Thyroid gland (tissue), 4 donors: ENCODE results near the gene PTPRE. TPM values are rescaled to one million over a fixed set of nuclear protein-coding genes. Genes with fewer than 3 reads are reported as not detected.

Source experiments
- DNase-seq, 2 donors: peaks; one replicate each; pipeline ENCODE4 v3.0.0-alpha.2; 2019
- H3K27ac ChIP-seq, 3 donors: fragments of 200-600 bp; sonication (generic); 1 replicate in 2 of 3; 2 replicates in 1 of 3; pipeline ENCODE4 v1.5.1; 2016 to 2019; ENCODE audit warnings: mild to moderate bottlenecking in 1 of 3, moderate library complexity in 1 of 3
- H3K27me3 ChIP-seq: fragments of 200-600 bp; sonication (generic); one replicate; pipeline ENCODE4 v1.5.1; 2019
- H3K36me3 ChIP-seq, 2 donors: fragments of 200-600 bp; sonication (generic); one replicate each; pipeline ENCODE4 v1.5.1; 2016 to 2019
- H3K4me1 ChIP-seq, 2 donors: fragments of 200-600 bp; sonication (generic); one replicate each; pipeline ENCODE4 v1.5.1; 2017 to 2019
- H3K4me3 ChIP-seq, 3 donors: fragments of 200-600 bp; sonication (generic); replicated peaks in 1 of 3; 1 replicate in 2 of 3; 2 replicates in 1 of 3; pipeline ENCODE4 v1.5.1; 2016; ENCODE audit warnings: mild to moderate bottlenecking in 1 of 3
- H3K9me3 ChIP-seq: fragments of 200-600 bp; sonication (generic); one replicate; pipeline ENCODE4 v1.5.1; 2017
- POLR2A ChIP-seq, 2 donors: fragments of 450-650 bp; IDR thresholded peaks; one replicate each; pipeline ENCODE4 v1.6.1; 2017; ENCODE audit warnings: antibody characterized with exemption in 2 of 2, mild to moderate bottlenecking in 2 of 2, moderate library complexity in 1 of 2
- WGBS, 2 donors: methylation state at CpG; one replicate each; pipeline ENCODE4 v1.1.5; 2017; 5-methylcytosine and 5-hydroxymethylcytosine counted together
- intact Hi-C: fragments of 100-400 bp; cut with DNase I; formaldehyde crosslinking; loops from one replicate; pipeline ENCODE4 v1.15.1; 2023
- total RNA-seq, 4 donors: library from RNA; depleted of rRNA; stranded (reverse); fragments of >200 nt; gene quantifications; one replicate each; pipeline ENCODE4 v1.2.3, GENCODE V29; 2016
- TF ChIP-seq, protein P1 (sequence below), 6 experiments: fragments of 200-600 bp in 3 of 6; fragments of 450-650 bp in 3 of 6; sonication (generic) in 3 of 6; IDR thresholded peaks; one replicate each; pipeline ENCODE4 v1.5.1; 2016 to 2019; ENCODE audit warnings: antibody characterized with exemption in 6 of 6, mild to moderate bottlenecking in 2 of 6, inconsistent platforms in 1 of 6, moderate library complexity in 1 of 6

PTPRE gene
- total RNA-seq, 4 donors from 2014 or later = 16.8 to 25.0 (median 19.4) TPM

DNA sequence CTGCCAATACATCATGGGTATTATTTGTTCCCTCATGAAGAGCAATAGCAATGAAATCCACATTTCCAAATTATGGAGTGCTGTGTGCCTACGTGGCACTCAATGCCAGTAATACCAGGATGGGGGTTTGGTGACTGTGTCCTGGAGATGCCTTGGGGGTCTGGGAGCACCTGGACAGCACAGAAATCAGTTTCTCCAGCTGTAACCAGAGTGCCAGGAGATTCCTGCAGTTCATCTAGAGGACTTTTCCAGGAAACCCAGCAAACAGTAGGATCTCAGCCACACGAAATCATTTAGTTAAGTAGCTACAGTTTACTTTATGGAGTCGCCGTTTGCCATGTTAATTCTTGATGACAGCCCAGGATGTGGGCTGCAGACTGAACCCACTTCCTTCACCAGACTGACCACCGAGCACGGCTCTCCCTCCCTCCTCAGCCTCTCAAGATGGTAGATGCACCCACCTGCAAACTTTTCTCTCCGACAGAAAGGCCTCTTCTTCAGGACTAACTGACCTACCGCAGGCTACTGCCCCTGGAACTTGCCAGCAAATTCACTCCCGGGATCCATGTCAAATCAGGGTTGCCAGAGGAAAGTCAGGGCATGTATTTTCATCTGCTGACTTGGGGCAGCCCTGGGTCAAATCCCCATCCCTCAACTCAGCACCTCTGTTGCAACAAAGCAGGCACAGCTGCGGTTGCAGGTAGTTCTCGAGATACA is 189.0 kb downstream of the PTPRE start:
- DNase-seq = no peak
- no peaks in the 10 kb centered on the region for H3K27me3 ChIP-seq
- no peaks in the 10 kb centered on the region for H3K36me3 ChIP-seq
- no peak for TF ChIP-seq POLR2A (IDR thresholded peaks at IDR 0.05)
- TF ChIP-seq, protein P1, sequence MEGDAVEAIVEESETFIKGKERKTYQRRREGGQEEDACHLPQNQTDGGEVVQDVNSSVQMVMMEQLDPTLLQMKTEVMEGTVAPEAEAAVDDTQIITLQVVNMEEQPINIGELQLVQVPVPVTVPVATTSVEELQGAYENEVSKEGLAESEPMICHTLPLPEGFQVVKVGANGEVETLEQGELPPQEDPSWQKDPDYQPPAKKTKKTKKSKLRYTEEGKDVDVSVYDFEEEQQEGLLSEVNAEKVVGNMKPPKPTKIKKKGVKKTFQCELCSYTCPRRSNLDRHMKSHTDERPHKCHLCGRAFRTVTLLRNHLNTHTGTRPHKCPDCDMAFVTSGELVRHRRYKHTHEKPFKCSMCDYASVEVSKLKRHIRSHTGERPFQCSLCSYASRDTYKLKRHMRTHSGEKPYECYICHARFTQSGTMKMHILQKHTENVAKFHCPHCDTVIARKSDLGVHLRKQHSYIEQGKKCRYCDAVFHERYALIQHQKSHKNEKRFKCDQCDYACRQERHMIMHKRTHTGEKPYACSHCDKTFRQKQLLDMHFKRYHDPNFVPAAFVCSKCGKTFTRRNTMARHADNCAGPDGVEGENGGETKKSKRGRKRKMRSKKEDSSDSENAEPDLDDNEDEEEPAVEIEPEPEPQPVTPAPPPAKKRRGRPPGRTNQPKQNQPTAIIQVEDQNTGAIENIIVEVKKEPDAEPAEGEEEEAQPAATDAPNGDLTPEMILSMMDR (IDR thresholded peaks at IDR 0.05) = no peak
- 91 to 92% methylated on average over 11 of the region's 11 CpGs for WGBS, 2 donors
- no peak overlapping the region for H3K27ac ChIP-seq
- no peaks in the 10 kb centered on the region for H3K9me3 ChIP-seq
- H3K4me3 ChIP-seq = no peak overlapping the region
- intact Hi-C loops = no loop called here
- no peaks in the 10 kb centered on the region for H3K4me1 ChIP-seq

DNA sequence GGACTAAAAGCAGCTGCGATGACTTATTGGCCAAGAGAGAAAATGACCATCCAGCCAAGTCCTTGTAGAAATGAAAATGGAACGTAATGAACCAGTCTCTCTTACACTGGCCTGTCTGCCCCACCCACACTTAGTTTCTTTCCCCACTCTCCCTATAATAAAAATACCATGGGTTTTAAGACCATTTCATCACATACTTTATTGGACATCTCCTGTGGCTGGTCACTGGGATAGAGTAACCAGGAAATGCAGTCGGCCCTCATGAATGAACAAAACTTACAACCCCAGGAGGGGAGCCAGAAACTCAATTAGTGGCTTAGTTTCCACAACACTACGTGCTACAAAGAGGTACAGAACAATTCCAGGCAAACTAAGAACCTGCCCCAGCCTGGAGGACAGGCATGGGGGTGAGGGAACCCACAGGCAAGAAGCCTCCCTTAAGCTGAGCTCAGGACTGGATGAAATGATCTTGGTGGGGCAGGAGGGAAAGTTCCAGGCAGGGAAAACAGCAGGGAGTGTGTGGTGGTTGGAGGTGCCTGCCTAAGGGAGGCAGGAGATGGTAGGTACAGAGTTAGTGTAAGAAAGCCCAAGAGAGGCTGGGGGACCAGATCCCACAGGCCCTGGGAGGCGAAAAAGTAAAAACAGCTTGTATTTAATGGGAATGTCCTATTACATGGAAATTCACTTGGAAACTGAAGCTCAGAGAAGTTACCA is 189.7 kb downstream of the PTPRE start:
- WGBS, 2 donors = 88% methylated on average over 5 of the region's 5 CpGs
- H3K9me3 ChIP-seq = no peaks in the 10 kb centered on the region

DNA sequence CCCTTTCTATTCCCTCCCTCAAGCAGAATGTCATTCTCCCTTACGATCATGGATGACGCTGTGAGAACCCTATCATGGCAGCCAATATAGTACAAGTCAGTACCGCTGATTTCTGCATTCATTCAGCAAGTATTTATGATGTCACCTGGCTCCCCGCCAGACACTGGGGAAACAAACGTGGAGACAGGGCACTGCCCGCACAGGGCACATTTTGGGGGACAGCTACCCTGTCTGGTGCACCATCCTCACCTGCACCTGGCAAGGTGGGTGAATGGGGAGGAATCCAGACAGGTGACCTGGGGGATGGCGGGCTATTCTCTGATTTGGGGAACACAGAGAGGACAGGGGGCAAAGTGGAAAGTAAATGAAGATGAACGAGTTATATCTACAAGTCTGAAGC is 190.9 kb downstream of the PTPRE start:
- no peak for TF ChIP-seq POLR2A (IDR thresholded peaks at IDR 0.05)
- TF ChIP-seq, protein P1 (IDR thresholded peaks at IDR 0.05) = no peak
- H3K36me3 ChIP-seq = no peaks in the 10 kb centered on the region
- WGBS, 2 donors = 87% methylated on average over 8 of the region's 8 CpGs
- H3K27ac ChIP-seq = no peak overlapping the region
- DNase-seq = no peak
- H3K4me1 ChIP-seq = no peaks in the 10 kb centered on the region
- H3K4me3 ChIP-seq = no peak overlapping the region
- H3K27me3 ChIP-seq = no peaks in the 10 kb centered on the region
- H3K9me3 ChIP-seq = no peaks in the 10 kb centered on the region
- intact Hi-C loops = no loop called here

More for the DNA sequence above, 189.7 kb downstream of the PTPRE start:
- H3K27ac ChIP-seq = no peak overlapping the region
- H3K4me3 ChIP-seq = no peak overlapping the region
- no peaks in the 10 kb centered on the region for H3K27me3 ChIP-seq
- intact Hi-C loops = no loop called here
- TF ChIP-seq, protein P1 (IDR thresholded peaks at IDR 0.05) = no peak
- no peak for TF ChIP-seq POLR2A (IDR thresholded peaks at IDR 0.05)
- no peaks in the 10 kb centered on the region for H3K36me3 ChIP-seq
- DNase-seq = no peak
- H3K4me1 ChIP-seq = no peaks in the 10 kb centered on the region

DNA sequence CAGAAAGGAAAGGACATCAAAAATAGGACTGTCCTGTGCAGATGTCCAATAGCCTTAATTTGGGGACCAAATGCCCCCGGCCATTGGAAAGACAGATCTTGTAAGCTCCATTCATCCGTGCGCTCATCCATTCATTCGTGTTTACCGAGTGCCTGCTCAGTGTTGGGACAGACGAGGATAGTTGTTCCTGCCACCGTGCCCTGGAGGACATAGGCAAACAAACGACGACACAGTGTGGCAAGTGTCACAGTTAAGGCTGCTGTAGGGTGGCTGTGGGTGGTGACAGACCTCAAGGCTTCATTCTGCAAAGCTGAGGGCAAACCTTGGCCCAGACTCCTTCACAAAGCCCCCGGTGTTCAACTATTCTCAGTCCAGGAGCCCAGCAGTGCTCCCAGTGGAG is 191.7 kb downstream of the PTPRE start:
- no peak for DNase-seq

More for the DNA sequence above, 191.7 kb downstream of the PTPRE start:
- H3K36me3 ChIP-seq = no peaks in the 10 kb centered on the region
- 72 to 83% methylated on average over 10 of the region's 10 CpGs for WGBS, 2 donors
- H3K9me3 ChIP-seq = no peaks in the 10 kb centered on the region
- no peaks in the 10 kb centered on the region for H3K4me1 ChIP-seq
- TF ChIP-seq POLR2A (IDR thresholded peaks at IDR 0.05) = no peak
- TF ChIP-seq, protein P1 (IDR thresholded peaks at IDR 0.05) = no peak
- intact Hi-C loops = no loop called here
- no peak overlapping the region for H3K27ac ChIP-seq
- no peaks in the 10 kb centered on the region for H3K27me3 ChIP-seq
- no peak overlapping the region for H3K4me3 ChIP-seq
